MM.1S (cell line): Measurements from ENCODE around the gene THRB.

ENCODE experiments used
- DNase-seq: peaks from one replicate; pipeline ENCODE4 v3.0.0-alpha.2; 2015
- H2AFZ ChIP-seq: fragments of 300-600 bp; sonication (generic); 2 replicates; pipeline ENCODE4 v1.6.0; 2016; ENCODE audit warnings: antibody characterized with exemption, low read length
- H3F3A ChIP-seq: fragments of 300-600 bp; sonication (generic); 2 replicates; pipeline ENCODE4 v1.6.1; 2016; ENCODE audit warnings: mild to moderate bottlenecking, antibody characterized with exemption, low read length, moderate library complexity, mixed read lengths; ENCODE audit not compliant: insufficient read depth
- H3K27ac ChIP-seq: fragments of 300-600 bp; sonication (generic); 2 replicates; pipeline ENCODE4 v1.5.1; 2016; ENCODE audit warnings: mild to moderate bottlenecking, low read length
- H3K27me3 ChIP-seq: fragments of 300-600 bp; sonication (generic); replicated peaks from 2 replicates; pipeline ENCODE4 v1.6.0; 2016; ENCODE audit warnings: low read length; ENCODE audit not compliant: insufficient read depth
- H3K36me3 ChIP-seq: fragments of 300-600 bp; sonication (generic); replicated peaks from 2 replicates; pipeline ENCODE4 v1.6.1; 2016; ENCODE audit warnings: mild to moderate bottlenecking, low read length, mixed read lengths; ENCODE audit not compliant: insufficient read depth
- H3K4me1 ChIP-seq: fragments of 300-600 bp; sonication (generic); 2 replicates; pipeline ENCODE4 v1.6.1; 2016; ENCODE audit warnings: low read length, mixed read lengths
- H3K4me2 ChIP-seq: fragments of 300-600 bp; sonication (generic); 2 replicates; pipeline ENCODE4 v1.6.0; 2016; ENCODE audit warnings: low read depth, low read length
- H3K4me3 ChIP-seq: fragments of 300-600 bp; sonication (generic); 2 replicates; pipeline ENCODE4 v1.5.1; 2016; ENCODE audit warnings: low read length, mixed read lengths
- H3K79me2 ChIP-seq: fragments of 300-600 bp; sonication (generic); 2 replicates; pipeline ENCODE4 v1.6.1; 2016; ENCODE audit warnings: mixed run types, low read length, mixed read lengths
- H3K9ac ChIP-seq: fragments of 300-600 bp; sonication (generic); 2 replicates; pipeline ENCODE4 v1.6.1; 2016; ENCODE audit warnings: low read length, mixed read lengths
- H3K9me2 ChIP-seq: fragments of 300-600 bp; sonication (generic); replicated peaks from 2 replicates; pipeline ENCODE4 v1.6.1; 2016; ENCODE audit warnings: mild to moderate bottlenecking, low read length, mixed read lengths; ENCODE audit not compliant: insufficient read depth
- H3K9me3 ChIP-seq: fragments of 300-600 bp; sonication (generic); replicated peaks from 2 replicates; pipeline ENCODE4 v1.6.1; 2016; ENCODE audit warnings: mild to moderate bottlenecking, low read length, mixed read lengths; ENCODE audit not compliant: insufficient read depth
- H4K20me1 ChIP-seq: fragments of 300-600 bp; sonication (generic); 2 replicates; pipeline ENCODE4 v1.6.1; 2016; ENCODE audit warnings: mild to moderate bottlenecking, low read length, moderate library complexity, mixed read lengths; ENCODE audit not compliant: insufficient read depth
- CTCF ChIP-seq: fragments of 300-600 bp; sonication (generic); IDR thresholded peaks from 2 replicates; pipeline ENCODE4 v1.5.1; 2016; ENCODE audit warnings: antibody characterized with exemption, low read length, mixed read lengths
- EZH2 ChIP-seq: fragments of 300-600 bp; sonication (generic); optimal IDR thresholded peaks from 2 replicates; pipeline ENCODE3; 2017; ENCODE audit warnings: low read depth, mild to moderate bottlenecking, antibody characterized with exemption, low read length, mixed read lengths
- EZH2phosphoT487 ChIP-seq: fragments of 300-600 bp; sonication (generic); IDR thresholded peaks from 2 replicates; pipeline ENCODE4 v1.6.1; 2018; ENCODE audit warnings: antibody characterized with exemption, low read length

Gene THRB

GRCh38 chr3:24375947-24376384 lies 118.7 kb downstream of the THRB start:
- no peaks in the 10 kb centered on the region for H3K27me3 ChIP-seq
- no peaks in the 10 kb centered on the region for H3F3A ChIP-seq
- no peak overlapping the region for H3K4me3 ChIP-seq
- no peaks in the 10 kb centered on the region for H3K36me3 ChIP-seq
- H4K20me1 ChIP-seq = no peaks in the 10 kb centered on the region
- no peaks in the 10 kb centered on the region for H3K9me2 ChIP-seq
- no peak overlapping the region for H3K9ac ChIP-seq
- H3K9me3 ChIP-seq = no peaks in the 10 kb centered on the region
- no peaks in the 10 kb centered on the region for H3K4me1 ChIP-seq
- TF ChIP-seq CTCF (no peak), EZH2phosphoT487 (no peak), EZH2 (no peak)
- no peak for DNase-seq
- no peaks in the 10 kb centered on the region for H3K79me2 ChIP-seq
- no peak overlapping the region for H3K27ac ChIP-seq
- no peak overlapping the region for H2AFZ ChIP-seq
- no peak overlapping the region for H3K4me2 ChIP-seq

- Histone ChIP-seq H2AFZ (no peak overlapping the region), H3K79me2 (no peaks in the 10 kb centered on the region), H3K4me3 (no peak overlapping the region), H3K27ac (no peak overlapping the region), H3K4me1 (no peaks in the 10 kb centered on the region), H4K20me1 (no peaks in the 10 kb centered on the region), H3K4me2 (no peak overlapping the region), H3K9me3 (no peaks in the 10 kb centered on the region), H3F3A (no peaks in the 10 kb centered on the region), H3K9ac (no peak overlapping the region), H3K36me3 (no peaks in the 10 kb centered on the region), H3K27me3 (no peaks in the 10 kb centered on the region), H3K9me2 (no peaks in the 10 kb centered on the region)
- TF ChIP-seq CTCF = no peak
- TF ChIP-seq EZH2 = no peak
- TF ChIP-seq EZH2phosphoT487 = no peak
- DNase-seq = no peak
Measured at GRCh38 chr3:24374801-24375200, 119.8 kb downstream of the THRB start.

- Histone ChIP-seq H2AFZ (no peak overlapping the region), H4K20me1 (no peaks in the 10 kb centered on the region)
Measured at GRCh38 chr3:24373198-24373959, 121.3 kb downstream of the THRB start.

More at GRCh38 chr3:24373198-24373959, 121.3 kb downstream of the THRB start:
- no peaks in the 10 kb centered on the region for H3K36me3 ChIP-seq
- H3K27me3 ChIP-seq = no peaks in the 10 kb centered on the region
- no peak overlapping the region for H3K27ac ChIP-seq
- no peak overlapping the region for H3K4me3 ChIP-seq
- H3F3A ChIP-seq = no peaks in the 10 kb centered on the region
- no peaks in the 10 kb centered on the region for H3K4me1 ChIP-seq
- no peaks in the 10 kb centered on the region for H3K9me2 ChIP-seq
- H3K9me3 ChIP-seq = no peaks in the 10 kb centered on the region
- no peak for TF ChIP-seq EZH2
- no peak for TF ChIP-seq CTCF
- no peak for TF ChIP-seq EZH2phosphoT487
- no peak for DNase-seq
- H3K4me2 ChIP-seq = no peak overlapping the region
- no peaks in the 10 kb centered on the region for H3K79me2 ChIP-seq
- no peak overlapping the region for H3K9ac ChIP-seq
